Parathyroid adenoma (tissue), 2 donors: ENCODE measurements around the gene EBF3.

Source experiments
- H2AFZ ChIP-seq: fragments of 300-600 bp; sonication (generic); one replicate; pipeline ENCODE4 v1.7.0; 2017; ENCODE audit warnings: antibody characterized with exemption, mild to moderate bottlenecking
- H3K27ac ChIP-seq: fragments of 300-600 bp; sonication (generic); one replicate; pipeline ENCODE4 v1.7.0; 2017
- H3K27me3 ChIP-seq: fragments of 300-600 bp; sonication (generic); one replicate; pipeline ENCODE4 v1.7.0; 2017; ENCODE audit warnings: low read length; ENCODE audit not compliant: control insufficient read depth, insufficient read depth
- H3K36me3 ChIP-seq: fragments of 300-600 bp; sonication (generic); one replicate; pipeline ENCODE4 v1.7.0; 2017; ENCODE audit warnings: low read length; ENCODE audit not compliant: control insufficient read depth, insufficient read depth
- H3K4me1 ChIP-seq: fragments of 300-600 bp; sonication (generic); one replicate; pipeline ENCODE4 v1.7.0; 2017; ENCODE audit warnings: control low read depth
- H3K4me2 ChIP-seq: fragments of 300-600 bp; sonication (generic); one replicate; pipeline ENCODE4 v1.7.0; 2017; ENCODE audit warnings: low read length
- H3K4me3 ChIP-seq: fragments of 300-600 bp; sonication (generic); one replicate; pipeline ENCODE4 v1.7.0; 2017; ENCODE audit warnings: low read depth, low read length
- H3K79me2 ChIP-seq: fragments of 300-600 bp; sonication (generic); one replicate; pipeline ENCODE4 v1.7.0; 2017; ENCODE audit warnings: control low read depth
- H3K9ac ChIP-seq: fragments of 300-600 bp; sonication (generic); one replicate; pipeline ENCODE4 v1.7.0; 2017; ENCODE audit warnings: mild to moderate bottlenecking
- H3K9me3 ChIP-seq: fragments of 300-600 bp; sonication (generic); one replicate; pipeline ENCODE4 v1.7.0; 2017; ENCODE audit warnings: low read length; ENCODE audit not compliant: control insufficient read depth
- CTCF ChIP-seq: fragments of 300-600 bp; sonication (generic); IDR thresholded peaks from one replicate; pipeline ENCODE4 v1.7.0; 2017; ENCODE audit warnings: antibody characterized with exemption, mild to moderate bottlenecking
- donor health status: primary hyperparathyroidism.

EBF3 gene

GRCh38 chr10:129938460-129938859, 25.6 kb downstream of the EBF3 start:
- Histone ChIP-seq H3K4me2 (no peak overlapping the region), H3K27me3 (no peaks in the 10 kb centered on the region), H3K9ac (no peak overlapping the region), H3K4me1 (no peaks in the 10 kb centered on the region), H3K79me2 (no peaks in the 10 kb centered on the region), H2AFZ (no peak overlapping the region), H3K9me3 (no peaks in the 10 kb centered on the region), H3K4me3 (no peak overlapping the region), H3K27ac (no peak overlapping the region), H3K36me3 (no peaks in the 10 kb centered on the region)
- no peak for TF ChIP-seq CTCF

GRCh38 chr10:129937351-129937751, 26.7 kb downstream of the EBF3 start:
- no peak for TF ChIP-seq CTCF
- Histone ChIP-seq H3K36me3 (no peaks in the 10 kb centered on the region), H3K79me2 (no peaks in the 10 kb centered on the region), H3K9ac (no peak overlapping the region), H3K4me3 (no peak overlapping the region), H3K4me1 (no peaks in the 10 kb centered on the region), H3K27me3 (no peaks in the 10 kb centered on the region), H3K9me3 (no peaks in the 10 kb centered on the region), H3K4me2 (no peak overlapping the region), H3K27ac (no peak overlapping the region), H2AFZ (no peak overlapping the region)

- no peaks in the 10 kb centered on the region for H3K27me3 ChIP-seq
- no peak overlapping the region for H3K27ac ChIP-seq
- no peak overlapping the region for H3K4me3 ChIP-seq
- H3K4me2 ChIP-seq, result no peak overlapping the region
- no peak for TF ChIP-seq CTCF
- H3K4me1 ChIP-seq, result no peaks in the 10 kb centered on the region
- H3K36me3 ChIP-seq, result no peaks in the 10 kb centered on the region
- H3K79me2 ChIP-seq, result no peaks in the 10 kb centered on the region
- no peak overlapping the region for H2AFZ ChIP-seq
- H3K9ac ChIP-seq, result no peak overlapping the region
- H3K9me3 ChIP-seq, result no peaks in the 10 kb centered on the region
These were observed 27.2 kb downstream of the EBF3 start for GRCh38 chr10:129936923-129937300.

- TF ChIP-seq CTCF, result no peak
- Histone ChIP-seq H2AFZ (no peak overlapping the region), H3K9ac (no peak overlapping the region), H3K4me2 (no peak overlapping the region), H3K27me3 (no peaks in the 10 kb centered on the region), H3K79me2 (no peaks in the 10 kb centered on the region), H3K27ac (no peak overlapping the region), H3K4me1 (no peaks in the 10 kb centered on the region), H3K9me3 (no peaks in the 10 kb centered on the region), H3K36me3 (no peaks in the 10 kb centered on the region), H3K4me3 (no peak overlapping the region)
These were observed 27.7 kb downstream of the EBF3 start for GRCh38 chr10:129936266-129936922.

GRCh38 chr10:129935867-129936152, 28.3 kb downstream of the EBF3 start:
- Histone ChIP-seq H2AFZ (no peak overlapping the region), H3K36me3 (no peaks in the 10 kb centered on the region), H3K4me1 (no peaks in the 10 kb centered on the region), H3K9ac (no peak overlapping the region), H3K4me3 (no peak overlapping the region), H3K27ac (no peak overlapping the region), H3K79me2 (no peaks in the 10 kb centered on the region), H3K9me3 (no peaks in the 10 kb centered on the region), H3K27me3 (no peaks in the 10 kb centered on the region), H3K4me2 (no peak overlapping the region)
- no peak for TF ChIP-seq CTCF
